HG02798 (cell line): ENCODE measurements around the gene HAUS7.

Experiments
- ATAC-seq: cut with Tn5 transposase; IDR thresholded peaks from one replicate; pipeline ENCODE4 v1.9.1; 2021; ENCODE audit warnings: mild to moderate bottlenecking; ENCODE audit not compliant: unreplicated experiment, poor library complexity

The HAUS7 gene

DNA sequence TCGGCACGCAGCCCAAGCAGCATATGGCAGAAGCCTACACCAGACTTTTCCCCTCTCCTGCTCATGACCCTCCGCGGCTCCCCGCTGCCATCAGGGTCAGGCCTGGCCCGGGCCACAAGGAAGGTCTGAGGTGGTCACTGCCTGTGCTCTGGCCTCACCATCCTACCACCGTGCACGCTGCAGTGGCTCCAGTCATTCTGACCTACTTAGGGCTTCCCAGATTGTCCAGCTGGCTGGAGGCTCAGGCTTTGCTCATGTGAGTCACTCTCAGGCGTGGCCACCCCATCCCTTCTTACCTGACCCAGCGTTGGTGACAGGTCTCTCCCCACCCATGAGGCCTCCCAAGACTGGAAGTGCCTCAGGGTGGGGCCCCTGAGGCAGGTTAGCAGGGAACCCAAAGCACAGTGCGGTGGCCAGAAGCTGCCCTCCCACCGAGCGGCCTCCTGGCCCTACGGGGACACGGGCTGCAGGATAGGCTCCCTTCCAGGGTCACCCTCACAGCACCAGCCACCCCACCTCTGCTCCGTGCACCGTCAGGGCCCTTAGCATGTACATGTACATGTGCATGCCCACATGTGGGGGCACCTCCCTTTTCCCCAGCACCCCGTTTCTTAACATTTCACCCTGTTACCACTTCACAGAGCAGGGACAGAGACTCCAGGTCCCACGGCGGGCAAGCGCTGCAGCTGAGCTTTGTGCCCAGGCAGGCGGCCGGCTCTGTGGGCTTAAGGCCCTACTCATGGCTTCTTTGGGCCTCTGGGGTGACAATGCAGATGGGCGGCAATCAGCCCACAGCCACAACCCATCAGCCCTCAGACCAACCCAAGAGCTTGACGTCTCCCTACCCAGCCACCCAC lies 26.7 kb downstream of the HAUS7 start:
- ATAC-seq: no peak

DNA sequence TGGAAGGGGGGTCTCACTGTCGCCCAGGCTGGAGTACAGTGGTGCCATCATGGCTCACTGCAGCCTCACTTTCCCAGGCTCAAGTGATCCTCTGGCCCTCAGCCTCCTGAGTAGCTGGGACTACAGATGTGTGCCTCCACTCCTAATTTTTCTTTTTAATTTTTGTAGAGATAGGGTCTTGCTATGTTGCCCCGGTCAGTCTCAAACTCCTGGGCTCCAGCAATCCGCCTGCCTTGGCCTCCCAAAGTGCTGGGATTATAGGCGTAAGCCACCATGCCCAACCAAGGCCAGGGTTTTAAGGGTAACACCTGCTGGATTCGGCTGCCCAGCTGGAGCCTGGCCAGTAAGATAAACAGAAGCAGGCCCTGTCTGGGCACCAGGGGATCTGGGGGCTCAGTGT lies 27.9 kb downstream of the HAUS7 start:
- ATAC-seq: no peak

DNA sequence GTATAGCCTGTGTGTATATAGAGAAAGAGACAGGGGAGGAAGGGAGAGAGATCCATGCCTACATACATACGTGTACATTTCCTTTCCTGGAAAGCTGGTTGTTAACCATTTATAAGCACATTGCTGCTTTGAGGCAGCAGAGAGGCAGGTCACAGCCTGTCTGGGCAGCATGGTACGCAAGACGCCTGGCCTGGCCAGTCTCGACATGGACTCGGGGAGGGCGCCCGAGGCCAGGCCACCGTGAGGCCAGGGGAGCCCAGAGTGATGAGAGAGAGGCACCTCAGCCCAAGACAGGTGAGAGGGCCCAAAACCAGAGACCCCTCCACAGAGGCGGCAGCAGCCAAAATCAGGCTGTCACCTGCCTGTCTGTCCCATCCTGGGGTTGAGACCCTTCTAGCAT lies 28.4 kb downstream of the HAUS7 start:
- ATAC-seq: no peak

DNA sequence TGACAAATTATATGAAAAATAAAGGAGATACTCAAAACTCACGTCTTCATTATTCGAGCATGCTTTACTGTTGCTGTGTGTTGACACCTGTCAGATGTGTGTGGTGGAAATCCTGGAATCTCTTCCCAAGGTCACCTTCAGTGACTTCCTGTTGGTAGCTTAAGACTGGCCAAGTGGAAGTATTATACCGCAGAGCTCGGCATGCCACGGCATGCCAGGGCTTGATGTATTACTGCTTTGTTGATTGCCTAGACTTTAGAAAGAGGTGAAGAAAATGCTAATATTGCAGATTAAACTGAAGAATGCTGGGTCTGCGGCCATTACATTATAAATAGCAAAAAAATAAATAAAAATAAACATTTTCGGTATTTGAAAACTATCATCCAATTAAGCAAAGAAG lies 29.1 kb downstream of the HAUS7 start:
- no peak for ATAC-seq

DNA sequence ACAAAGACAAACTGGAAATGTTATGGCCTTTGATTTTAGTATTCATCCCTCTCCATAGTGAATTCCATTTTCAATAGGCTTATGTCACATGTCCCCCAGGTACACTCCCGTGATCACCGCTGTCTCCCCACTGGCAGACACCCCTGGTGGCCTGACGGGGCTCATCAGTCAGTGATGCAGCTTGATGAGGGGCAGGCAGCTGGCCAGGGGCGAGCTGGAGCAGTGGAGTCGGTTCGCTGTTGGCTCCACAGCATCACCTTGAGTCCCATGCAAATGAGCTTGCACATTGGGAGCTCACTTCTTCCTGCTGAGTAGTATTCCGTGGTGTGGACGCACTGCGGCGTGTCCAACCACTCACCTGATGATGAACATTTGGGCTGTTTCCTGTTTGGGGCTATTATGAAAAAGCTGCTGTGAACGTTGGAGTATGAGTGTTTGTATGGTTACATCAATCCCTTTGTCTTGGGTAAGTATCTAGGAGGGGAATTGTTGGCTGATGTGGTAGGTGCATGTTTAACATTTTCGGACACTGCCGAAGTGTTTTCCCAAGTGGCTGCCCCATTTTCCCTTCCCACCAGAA lies 29.7 kb downstream of the HAUS7 start:
- ATAC-seq: no peak

DNA sequence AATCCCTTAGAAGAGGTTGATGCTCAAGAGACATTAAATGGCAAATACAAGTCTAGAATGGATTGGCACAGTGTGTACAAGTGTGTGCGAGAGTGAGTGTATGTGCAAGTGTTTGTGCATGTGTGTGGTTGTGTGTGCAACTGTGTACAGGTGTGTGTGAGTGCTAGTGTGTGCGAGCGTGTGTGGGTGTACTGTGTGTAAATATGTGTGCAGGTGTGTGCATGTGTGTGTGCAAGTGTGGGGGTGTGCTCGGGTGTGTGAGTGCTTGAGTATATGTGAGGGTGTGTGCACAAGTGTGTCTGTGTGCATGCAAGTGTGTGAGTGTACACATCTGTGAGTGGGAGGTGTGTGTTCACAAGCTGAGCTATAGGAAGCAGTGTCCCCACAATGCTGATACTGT lies 30.4 kb downstream of the HAUS7 start:
- no peak for ATAC-seq

DNA sequence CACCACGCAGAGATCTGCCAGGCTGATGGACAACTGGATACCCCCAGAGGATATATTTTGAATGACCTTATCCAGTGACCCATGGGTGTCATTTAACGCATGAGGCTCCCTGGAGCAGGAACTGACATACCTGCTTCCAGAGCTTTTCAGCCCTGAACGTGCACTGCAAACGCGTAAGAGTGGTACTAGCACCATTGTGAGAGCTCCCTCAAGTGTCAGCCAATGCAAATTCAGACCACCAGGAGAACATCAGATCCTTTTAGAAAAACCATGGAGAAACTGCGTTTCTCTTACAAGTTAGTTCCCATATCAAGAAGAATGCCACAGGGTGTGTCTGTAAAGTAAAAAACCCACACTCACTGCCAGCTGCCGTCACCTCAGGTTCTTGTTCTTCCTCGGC lies 31.8 kb downstream of the HAUS7 start:
- ATAC-seq: no peak

DNA sequence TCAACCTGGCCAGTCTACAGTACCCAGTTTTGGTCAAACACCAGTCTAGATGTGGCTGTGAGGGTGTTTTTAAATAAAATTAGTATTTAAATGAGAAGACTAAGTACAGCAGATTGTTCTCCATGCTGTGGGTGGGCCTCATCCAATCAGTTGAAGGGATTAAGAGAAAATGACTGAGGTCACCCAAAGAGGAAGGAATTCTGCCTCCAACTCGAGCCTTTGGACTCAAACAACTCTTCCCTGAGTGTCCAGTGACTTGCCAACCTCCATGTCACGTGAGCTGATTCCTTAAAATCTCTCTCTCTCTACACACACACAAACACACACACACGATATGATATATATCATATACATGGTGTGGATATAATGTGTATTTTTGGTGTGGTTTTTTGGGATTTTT lies 34.5 kb downstream of the HAUS7 start:
- no peak for ATAC-seq

DNA sequence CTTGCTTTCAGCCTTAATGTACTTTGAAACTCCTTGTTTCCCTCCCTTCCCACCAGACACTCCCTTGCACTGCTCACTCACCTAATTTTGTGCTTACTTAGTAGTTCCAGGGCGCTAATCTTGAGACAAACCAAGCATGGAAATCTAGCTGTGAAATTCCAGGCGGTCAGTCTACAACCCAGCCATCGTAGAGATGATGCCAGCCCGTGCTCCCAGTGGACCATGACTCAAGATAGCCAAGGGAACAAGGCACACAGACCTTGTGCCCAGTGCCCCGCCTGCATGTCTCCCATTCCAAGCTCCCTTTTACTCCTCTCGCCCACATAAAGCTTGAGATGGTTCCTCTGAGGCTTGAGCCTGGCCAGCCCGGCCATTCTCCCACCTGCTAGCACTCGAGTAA lies 35.6 kb downstream of the HAUS7 start:
- no peak for ATAC-seq

DNA sequence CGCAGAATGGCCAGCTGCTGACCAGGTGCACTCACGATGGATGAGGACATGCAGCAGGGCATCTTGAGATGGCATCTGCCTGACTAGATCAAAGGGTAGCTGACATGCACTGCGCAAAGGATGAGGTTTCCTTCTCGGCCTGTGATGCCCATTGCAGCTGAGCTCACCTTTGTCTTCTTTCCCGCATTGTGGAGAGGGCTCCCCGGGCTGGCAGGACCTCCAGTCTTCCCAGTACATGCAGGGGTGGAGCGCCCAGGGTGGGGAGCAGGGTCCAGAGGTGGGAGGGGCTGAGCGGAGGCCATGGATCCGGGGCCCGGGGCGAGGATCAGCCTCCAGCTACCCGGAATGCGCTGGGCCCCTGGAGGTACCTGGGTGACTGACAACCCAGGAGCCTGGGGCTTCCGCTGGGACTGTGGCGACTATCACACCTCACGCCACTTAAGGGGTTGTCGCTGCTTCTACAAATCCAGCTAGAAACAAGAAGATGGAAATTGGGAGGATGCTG lies 36.5 kb downstream of the HAUS7 start:
- ATAC-seq: no peak

DNA sequence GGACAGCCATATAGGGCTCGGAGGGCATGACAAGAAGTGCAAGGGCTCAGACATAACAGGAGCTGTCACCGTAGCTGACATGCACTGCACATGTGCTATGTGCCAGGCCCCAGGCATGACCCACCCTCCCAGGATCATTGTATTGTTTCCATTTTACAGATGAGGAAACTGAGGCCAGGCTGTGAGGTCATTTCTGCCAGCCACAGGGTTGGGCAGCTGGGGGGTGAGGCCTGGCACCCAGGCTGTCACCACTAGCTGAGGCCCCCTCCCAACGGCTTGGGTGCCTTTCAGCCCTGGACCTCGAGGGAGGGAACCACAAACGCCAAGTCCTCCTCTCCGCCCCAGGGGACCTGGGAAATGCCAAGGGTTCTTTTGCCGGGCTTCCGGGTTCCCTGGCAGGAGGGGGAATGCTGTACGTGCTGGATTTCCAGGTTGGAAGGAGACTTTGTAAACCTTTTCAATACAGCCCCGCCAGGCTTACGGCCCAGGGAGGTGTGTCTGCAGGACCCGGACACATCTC lies 37.2 kb downstream of the HAUS7 start:
- ATAC-seq: no peak

DNA sequence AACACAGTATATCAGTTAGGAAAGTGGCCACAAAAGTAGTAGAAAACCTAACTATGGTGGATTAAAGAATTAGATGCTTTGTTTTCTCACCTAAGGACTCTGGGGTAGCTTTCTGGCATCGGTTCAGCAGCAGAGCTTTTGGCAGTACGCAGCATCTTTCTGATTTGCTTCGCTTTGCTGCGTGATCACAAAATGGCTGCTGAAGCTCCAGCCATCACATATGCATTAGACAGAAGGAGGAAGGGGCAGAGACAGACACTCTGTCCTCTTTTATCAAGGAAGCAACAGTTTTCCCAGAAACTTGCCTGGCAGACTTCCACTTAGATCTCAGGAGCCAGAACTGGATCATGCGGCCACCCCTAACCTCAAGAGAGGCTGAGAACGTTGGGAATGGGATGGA lies 39.6 kb downstream of the HAUS7 start:
- ATAC-seq: no peak

DNA sequence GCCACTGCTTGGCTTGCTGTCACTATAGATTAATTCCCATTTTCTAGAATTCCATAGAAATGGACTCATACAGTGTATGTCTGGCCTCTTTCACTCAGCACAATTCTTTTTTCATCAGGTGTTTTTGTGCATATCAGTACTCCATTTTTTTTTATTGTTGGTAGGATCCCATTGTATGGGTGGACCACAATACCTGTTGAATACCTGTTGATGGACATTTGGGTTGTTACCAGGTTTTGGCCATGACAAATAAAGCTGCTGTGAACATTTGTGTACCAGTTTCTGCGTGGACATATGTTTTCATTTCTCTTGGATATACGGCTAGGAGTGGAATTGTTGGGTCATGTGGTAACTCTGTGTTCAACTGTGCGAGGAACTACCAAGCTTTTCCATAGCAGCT lies 44.2 kb downstream of the HAUS7 start:
- no peak for ATAC-seq

DNA sequence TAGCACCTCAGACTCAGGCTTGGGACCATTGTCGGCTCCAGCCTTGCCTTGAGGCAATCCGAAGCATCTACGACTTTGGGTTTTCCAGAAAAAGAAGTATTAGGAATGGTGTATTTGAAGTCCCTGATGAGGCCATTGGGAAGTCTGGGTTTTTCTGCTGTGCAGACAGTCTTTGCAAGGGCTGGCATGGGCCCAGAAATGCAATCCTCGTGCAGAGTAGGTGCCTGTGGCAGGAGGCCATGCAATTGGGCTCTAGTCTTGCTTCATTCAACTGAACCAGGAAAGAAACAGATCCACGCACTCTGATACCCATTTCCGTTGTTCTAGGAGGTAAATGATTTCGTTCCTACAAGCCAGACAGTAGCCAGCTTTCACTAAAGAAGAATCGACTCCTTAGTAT lies 46.7 kb downstream of the HAUS7 start:
- no peak for ATAC-seq

DNA sequence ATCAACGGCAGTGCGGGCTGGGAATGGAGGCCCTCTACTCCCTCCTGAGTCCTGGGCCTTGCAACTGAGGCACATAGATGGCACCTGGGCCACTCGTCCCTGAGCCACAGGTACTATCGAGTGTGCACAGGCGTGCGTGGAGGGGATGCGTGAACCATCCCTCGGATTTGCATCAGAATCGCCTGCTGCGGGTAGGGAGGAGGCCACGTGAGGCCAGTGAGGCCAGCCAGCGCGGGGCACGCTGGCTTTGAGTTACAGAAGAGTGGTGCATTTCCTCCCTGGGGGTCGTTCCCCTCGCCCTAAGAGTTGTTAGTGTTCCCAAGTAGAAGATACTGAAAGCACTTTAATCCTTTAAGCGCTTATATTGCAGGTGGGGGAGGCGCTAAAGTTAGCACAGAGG lies 48.5 kb downstream of the HAUS7 start:
- ATAC-seq: no peak

DNA sequence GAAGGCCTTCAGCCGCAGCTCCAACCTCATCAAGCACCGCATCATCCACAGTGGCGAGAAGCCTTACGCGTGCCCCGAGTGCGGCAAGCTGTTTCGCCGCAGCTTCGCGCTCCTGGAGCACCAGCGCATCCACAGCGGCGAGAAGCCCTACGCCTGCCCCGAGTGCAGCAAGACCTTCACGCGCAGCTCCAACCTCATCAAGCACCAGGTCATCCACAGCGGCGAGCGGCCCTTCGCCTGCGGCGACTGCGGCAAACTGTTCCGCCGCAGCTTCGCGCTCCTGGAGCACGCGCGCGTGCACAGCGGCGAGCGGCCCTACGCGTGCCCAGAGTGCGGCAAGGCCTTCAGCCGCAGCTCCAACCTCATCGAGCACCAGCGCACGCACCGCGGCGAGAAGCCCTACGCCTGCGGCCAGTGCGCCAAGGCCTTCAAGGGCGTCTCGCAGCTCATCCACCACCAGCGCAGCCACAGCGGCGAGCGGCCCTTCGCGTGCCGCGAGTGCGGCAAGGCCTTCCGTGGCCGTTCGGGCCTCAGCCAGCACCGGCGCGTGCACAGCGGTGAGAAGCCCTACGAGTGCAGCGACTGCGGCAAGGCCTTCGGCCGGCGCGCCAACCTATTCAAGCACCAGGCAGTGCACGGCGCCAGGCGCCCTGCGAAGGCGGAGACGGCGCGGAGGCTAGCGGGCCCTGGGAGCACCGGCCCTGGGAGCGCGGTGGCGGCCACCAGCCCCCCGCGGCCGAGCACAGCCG lies 49.4 kb downstream of the HAUS7 start:
- no peak for ATAC-seq

DNA sequence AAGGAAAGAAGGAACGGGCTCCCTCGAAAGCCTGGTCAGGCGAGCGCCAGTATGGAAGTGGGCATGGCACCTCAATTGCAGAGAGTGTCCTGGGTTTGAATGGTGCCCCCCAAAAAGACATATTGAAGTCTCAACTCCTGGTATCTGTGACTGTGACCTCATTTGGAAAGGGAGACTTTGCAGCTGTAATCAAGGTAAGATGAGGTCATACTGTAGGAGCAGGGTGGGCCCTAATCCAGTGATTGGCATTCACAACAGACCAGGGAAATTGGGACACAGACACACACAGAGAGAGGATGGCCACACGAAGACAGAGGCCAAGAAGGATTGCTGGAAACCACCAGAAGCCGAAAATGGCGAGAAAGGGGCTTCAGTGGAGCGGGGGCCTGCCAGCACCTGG lies 52.7 kb downstream of the HAUS7 start:
- ATAC-seq: no peak

DNA sequence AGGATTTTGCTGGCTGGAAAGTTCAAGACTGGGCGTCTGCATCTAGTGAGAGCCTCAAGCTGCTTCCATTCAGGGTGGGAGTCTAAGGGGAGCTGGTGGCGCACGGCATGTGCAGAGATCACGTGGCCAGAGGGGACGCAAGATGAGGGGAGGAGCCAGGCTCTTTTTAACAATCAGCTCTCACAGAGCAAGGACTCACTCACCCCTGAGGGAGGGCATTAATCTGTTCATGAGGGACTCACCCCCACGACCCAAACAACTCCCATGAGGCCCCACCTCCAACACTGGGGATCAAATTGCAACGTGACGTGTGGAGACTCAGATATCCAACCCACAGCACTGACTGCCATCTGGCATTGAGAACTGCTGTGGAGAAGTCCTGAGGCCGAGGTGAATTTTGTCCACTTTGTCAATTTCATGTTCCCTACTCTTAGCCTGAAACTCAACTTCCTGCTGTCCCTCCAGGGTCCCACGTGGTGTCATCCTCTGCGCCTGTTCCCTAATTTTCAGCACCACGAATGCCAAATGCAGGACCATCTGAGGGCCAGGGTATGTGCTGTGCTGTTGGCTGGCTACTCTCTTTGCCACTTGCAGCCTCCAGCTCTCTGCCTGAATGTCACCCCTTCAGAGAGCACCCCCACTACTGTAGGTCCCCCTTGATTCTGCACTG lies 53.5 kb downstream of the HAUS7 start:
- no peak for ATAC-seq

DNA sequence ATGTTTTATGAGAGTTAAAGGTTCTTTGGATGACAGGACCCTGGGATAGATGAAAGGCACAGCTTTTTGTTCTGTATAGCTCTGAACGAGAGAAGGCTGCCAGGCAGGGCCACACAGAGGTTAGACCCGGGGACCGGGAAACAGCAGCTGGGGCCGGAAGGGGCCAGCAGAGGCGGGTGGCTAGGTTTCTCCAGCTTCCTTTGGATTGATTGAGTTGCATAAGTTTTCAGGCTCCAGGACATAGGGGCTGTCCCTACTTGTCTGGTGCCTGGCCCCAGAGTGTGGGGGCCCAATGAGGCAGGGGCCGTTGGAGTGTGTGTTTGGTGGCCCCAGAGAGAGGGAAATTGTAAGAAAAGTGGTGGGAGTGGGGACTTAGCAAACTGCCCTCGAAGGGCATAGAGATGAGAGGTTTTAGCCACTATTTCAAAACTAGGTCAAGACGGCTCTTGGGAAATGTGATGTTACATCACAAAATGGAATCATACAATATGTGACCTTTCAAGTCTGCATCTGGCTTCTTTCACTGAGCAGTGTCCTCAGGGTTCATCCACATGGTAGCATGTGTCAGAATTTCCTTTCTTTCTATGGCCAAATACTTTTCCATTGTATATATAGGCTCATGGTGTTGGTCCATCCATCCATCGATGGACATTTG lies 55.4 kb downstream of the HAUS7 start:
- no peak for ATAC-seq

DNA sequence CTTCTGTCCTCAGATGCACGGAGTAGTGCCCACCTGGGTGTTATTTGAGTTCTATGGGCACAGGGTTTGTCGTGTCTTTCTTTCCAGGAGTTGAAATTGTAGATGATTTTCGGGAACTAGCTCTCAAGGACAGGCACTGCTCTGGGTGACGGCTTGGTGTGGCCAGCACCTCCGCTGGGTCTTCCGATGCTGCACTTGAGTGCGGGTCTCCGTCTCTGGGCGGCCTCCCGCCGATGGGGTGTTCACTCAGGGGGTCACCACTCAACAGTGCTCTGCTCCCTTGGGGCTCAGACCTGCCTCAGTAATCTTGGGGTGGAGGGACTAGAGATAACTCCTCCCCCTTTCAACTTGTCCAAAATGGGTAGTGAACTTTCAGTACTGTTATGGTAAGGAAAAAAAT lies 56.6 kb downstream of the HAUS7 start:
- ATAC-seq: no peak
